Epidermal melanocyte (primary cell): Measurements from ENCODE around the gene NUP214.
"Not testable (repeated sequence)": the region's sequence is repeated elsewhere in the genome, so short reads cannot be mapped to it uniquely, and the experiment has no call there.

Experiments used
- DNase-seq: peaks from one replicate; pipeline ENCODE4 v3.0.0; 2011; ENCODE audit warnings: low spot score; ENCODE audit not compliant: insufficient read length

NUP214 gene

GRCh38 chr9:131116281-131117120, 8.9 kb upstream of the NUP214 start:
- no peak for DNase-seq

GRCh38 chr9:131117121-131117761, 8.1 kb upstream of the NUP214 start:
- DNase-seq = no peak

GRCh38 chr9:131117762-131118145, 7.6 kb upstream of the NUP214 start:
- DNase-seq = no peak

GRCh38 chr9:131119600-131119999, 5.8 kb upstream of the NUP214 start:
- DNase-seq = no peak

- no peak for DNase-seq
These were observed 4.7 kb upstream of the NUP214 start for GRCh38 chr9:131120620-131121228.

GRCh38 chr9:131121346-131121745, 4.0 kb upstream of the NUP214 start:
- no peak for DNase-seq

- no peak for DNase-seq
These were observed 3.2 kb upstream of the NUP214 start for GRCh38 chr9:131122158-131122557.

GRCh38 chr9:131125038-131125287, 423 bp upstream of the NUP214 start:
- DNase-seq = no peak

GRCh38 chr9:131126059-131126426, 657 bp downstream of the NUP214 start:
- DNase-seq = no peak

- no peak for DNase-seq
These were observed 3.8 kb downstream of the NUP214 start for GRCh38 chr9:131129183-131129582.

GRCh38 chr9:131138676-131139075, 13.3 kb downstream of the NUP214 start:
- DNase-seq = no peak

- no peak for DNase-seq
These were observed 14.7 kb downstream of the NUP214 start for GRCh38 chr9:131140112-131140511.

GRCh38 chr9:131140550-131140949, 15.2 kb downstream of the NUP214 start:
- no peak for DNase-seq

- no peak for DNase-seq
These were observed 16.8 kb downstream of the NUP214 start for GRCh38 chr9:131142160-131142559.

- DNase-seq = no peak
These were observed 18.8 kb downstream of the NUP214 start for GRCh38 chr9:131144201-131144600.

GRCh38 chr9:131145245-131145644, 19.9 kb downstream of the NUP214 start:
- no peak for DNase-seq

GRCh38 chr9:131146186-131146585, 20.8 kb downstream of the NUP214 start:
- DNase-seq = no peak

- DNase-seq = no peak
These were observed 22.9 kb downstream of the NUP214 start for GRCh38 chr9:131148276-131148675.

GRCh38 chr9:131148966-131149687, 23.7 kb downstream of the NUP214 start:
- DNase-seq = no peak

GRCh38 chr9:131149688-131150053, 24.3 kb downstream of the NUP214 start:
- no peak for DNase-seq

GRCh38 chr9:131153595-131153994, 28.2 kb downstream of the NUP214 start:
- DNase-seq = no peak

- DNase-seq = not testable (repeated sequence)
These were observed 33.3 kb downstream of the NUP214 start for GRCh38 chr9:131158673-131159072.
